Epidermal melanocyte (primary cell): ENCODE results near the gene DNAAF9.

Experiments used
- DNase-seq: peaks from one replicate; pipeline ENCODE4 v3.0.0; 2011; ENCODE audit warnings: low spot score; ENCODE audit not compliant: insufficient read length

DNAAF9 gene

GRCh38 chr20:3412600-3413392 lies 5.3 kb upstream of the DNAAF9 start:
- DNase-seq, result no peak

- no peak for DNase-seq
These were observed 3.0 kb upstream of the DNAAF9 start for GRCh38 chr20:3410464-3410863.

GRCh38 chr20:3409417-3409816 lies 1.9 kb upstream of the DNAAF9 start:
- no peak for DNase-seq

GRCh38 chr20:3407771-3408637 lies 535 bp upstream of the DNAAF9 start:
- peak; percentile 77 for DNase-seq

GRCh38 chr20:3406481-3407039 lies 909 bp downstream of the DNAAF9 start:
- DNase-seq, result no peak

- DNase-seq, result no peak
These were observed 1.6 kb downstream of the DNAAF9 start for GRCh38 chr20:3405696-3406358.

GRCh38 chr20:3405139-3405538 lies 2.3 kb downstream of the DNAAF9 start:
- DNase-seq, result no peak

- no peak for DNase-seq
These were observed 3.1 kb downstream of the DNAAF9 start for GRCh38 chr20:3404402-3404801.

- no peak for DNase-seq
These were observed 3.7 kb downstream of the DNAAF9 start for GRCh38 chr20:3403741-3404140.

- no peak for DNase-seq
These were observed 5.0 kb downstream of the DNAAF9 start for GRCh38 chr20:3402453-3402852.

- DNase-seq, result no peak
These were observed 7.0 kb downstream of the DNAAF9 start for GRCh38 chr20:3400260-3401155.

GRCh38 chr20:3398681-3399252 lies 8.7 kb downstream of the DNAAF9 start:
- no peak for DNase-seq

- no peak for DNase-seq
These were observed 11.0 kb downstream of the DNAAF9 start for GRCh38 chr20:3396492-3396891.

- DNase-seq, result no peak
These were observed 14.7 kb downstream of the DNAAF9 start for GRCh38 chr20:3392756-3393155.

- no peak for DNase-seq
These were observed 16.6 kb downstream of the DNAAF9 start for GRCh38 chr20:3390759-3391425.

GRCh38 chr20:3383878-3384495 lies 23.5 kb downstream of the DNAAF9 start:
- DNase-seq, result no peak

GRCh38 chr20:3382836-3383235 lies 24.6 kb downstream of the DNAAF9 start:
- no peak for DNase-seq

- peak; percentile 48 for DNase-seq
These were observed 27.0 kb downstream of the DNAAF9 start for GRCh38 chr20:3380228-3381070.
